Measurements from ENCODE around the gene KRTAP23-1. TPM values are rescaled to one million over a fixed set of nuclear protein-coding genes. Genes with fewer than 3 reads are reported as not detected.

Gene KRTAP23-1
- polyA plus RNA-seq: not detected in 3 replicates
- polyA plus RNA-seq (2011; ENCODE audit: low read depth): not detected
- not detected in 2 replicates for polyA plus RNA-seq (2011; cell fraction: cytosol; rRNA removed)
- polyA plus RNA-seq (2011; cell fraction: nucleus; rRNA removed): not detected in 2 replicates
- not detected in 2 replicates for polyA plus RNA-seq (2012; ENCODE audit: low replicate concordance)
- not detected in 3 replicates for polyA minus RNA-seq
- not detected for polyA minus RNA-seq (2011; cell fraction: cytosol; rRNA and poly(A)+ RNA removed)
- not detected in 2 replicates for polyA minus RNA-seq (2011; cell fraction: nucleus; rRNA and poly(A)+ RNA removed)

- dilution Hi-C loops (cut with MboI; ENCODE audit: extremely low pct_ligation_motif_present, low sequenced_read_pairs): no loop called here
- no peak within 1 kb of the TSS for H3K27ac ChIP-seq (ENCODE audit: control insufficient read depth, insufficient read depth, low read length)
- DNase-seq (ENCODE audit: low read depth, low spot score) (no peak), FAIRE-seq (no peak)
- H4K20me1 ChIP-seq (ENCODE audit: control insufficient read depth, extremely low read depth, insufficient read depth, low read length): no peaks in the 10 kb centered on the region
- H3K4me3 ChIP-seq (ENCODE audit: control insufficient read depth in 2 of 3, extremely low read depth in 1 of 3, insufficient read depth in 2 of 3, low read depth in 1 of 3, low read length in 3 of 3): no peak within 1 kb of the TSS
- H3K36me3 ChIP-seq (ENCODE audit: control insufficient read depth in 2 of 2, extremely low read depth in 1 of 2, insufficient read depth in 2 of 2, low read length in 2 of 2): no peaks in the 10 kb centered on the region
- no peak within 1 kb of the TSS for H3K9ac ChIP-seq (ENCODE audit: control insufficient read depth, extremely low read depth, insufficient read depth, low read length)
- no peak for TF ChIP-seq EZH2 (IDR thresholded peaks at IDR 0.05; ENCODE audit: low read length)
- TF ChIP-seq CTCF (optimal IDR thresholded peaks at IDR 0.05 in 1 of 3, IDR thresholded peaks at IDR 0.05 in 1 of 3, conservative IDR thresholded peaks at IDR 0.05 in 1 of 3; ENCODE audit: extremely low read depth in 1 of 3, insufficient read depth in 2 of 3, low read length in 3 of 3): no peak
- H3K9me3 ChIP-seq (ENCODE audit: control insufficient read depth, low read depth, low read length): no peaks in the 10 kb centered on the region
- H3K27me3 ChIP-seq (ENCODE audit: control insufficient read depth, extremely low read depth, insufficient read depth, low read length): no peaks in the 10 kb centered on the region
- H2AFZ ChIP-seq (ENCODE audit: control insufficient read depth, low read length): no peak within 1 kb of the TSS
- no peaks in the 10 kb centered on the region for H3K4me1 ChIP-seq (ENCODE audit: control insufficient read depth, extremely low read depth, insufficient read depth, low read length)
- no peaks in the 10 kb centered on the region for H3K79me2 ChIP-seq (ENCODE audit: control insufficient read depth, insufficient read depth, low read length)
- H3K4me2 ChIP-seq (ENCODE audit: control insufficient read depth, extremely low read depth, insufficient read depth, low read depth, low read length): no peak within 1 kb of the TSS
- no peaks in the 10 kb centered on the region for H3K9me1 ChIP-seq (ENCODE audit: control insufficient read depth, extremely low read depth, insufficient read depth, low read length)
Observed at GRCh38 chr21:30348506-30348905, at the start of gene KRTAP23-1. KRTAP23-1 (minus strand) TSS chr21:30348606; CDS start chr21:30348606, 0 bp downstream.

GRCh38 chr21:30395731-30396130, 47.3 kb upstream of the KRTAP23-1 start, which contains the start of gene KRTAP13-1:
KRTAP13-1 (plus strand) TSS chr21:30396031; CDS start chr21:30396087, 56 bp downstream.
- Histone ChIP-seq H3K4me3 (ENCODE audit: control insufficient read depth in 2 of 3, extremely low read depth in 1 of 3, insufficient read depth in 2 of 3, low read depth in 1 of 3, low read length in 3 of 3) (no peak within 1 kb of the TSS), H2AFZ (ENCODE audit: control insufficient read depth, low read length) (no peak within 1 kb of the TSS), H3K79me2 (ENCODE audit: control insufficient read depth, insufficient read depth, low read length) (no peaks in the 10 kb centered on the region), H3K4me2 (ENCODE audit: control insufficient read depth, extremely low read depth, insufficient read depth, low read depth, low read length) (no peak within 1 kb of the TSS), H3K9me1 (ENCODE audit: control insufficient read depth, extremely low read depth, insufficient read depth, low read length) (no peaks in the 10 kb centered on the region), H3K27ac (ENCODE audit: control insufficient read depth, insufficient read depth, low read length) (no peak within 1 kb of the TSS), H3K27me3 (ENCODE audit: control insufficient read depth, extremely low read depth, insufficient read depth, low read length) (no peaks in the 10 kb centered on the region), H3K9ac (ENCODE audit: control insufficient read depth, extremely low read depth, insufficient read depth, low read length) (no peak within 1 kb of the TSS), H4K20me1 (ENCODE audit: control insufficient read depth, extremely low read depth, insufficient read depth, low read length) (no peaks in the 10 kb centered on the region), H3K4me1 (ENCODE audit: control insufficient read depth, extremely low read depth, insufficient read depth, low read length) (no peaks in the 10 kb centered on the region), H3K9me3 (ENCODE audit: control insufficient read depth, low read depth, low read length) (no peaks in the 10 kb centered on the region), H3K36me3 (ENCODE audit: control insufficient read depth in 2 of 2, extremely low read depth in 1 of 2, insufficient read depth in 2 of 2, low read length in 2 of 2) (no peaks in the 10 kb centered on the region)
- no peak for TF ChIP-seq CTCF (optimal IDR thresholded peaks at IDR 0.05 in 1 of 3, IDR thresholded peaks at IDR 0.05 in 1 of 3, conservative IDR thresholded peaks at IDR 0.05 in 1 of 3; ENCODE audit: extremely low read depth in 1 of 3, insufficient read depth in 2 of 3, low read length in 3 of 3)
- TF ChIP-seq EZH2 (IDR thresholded peaks at IDR 0.05; ENCODE audit: low read length): no peak
- FAIRE-seq (no peak), DNase-seq (ENCODE audit: low read depth, low spot score) (no peak)
- dilution Hi-C loops (cut with MboI; ENCODE audit: extremely low pct_ligation_motif_present, low sequenced_read_pairs): no loop called here
